ENCODE data around the gene FGL2.
A peak's percentile ranks its signal among the peaks of the same experiment; 100 is the strongest.
"Not testable (repeated sequence)": the region's sequence is repeated elsewhere in the genome, so short reads cannot be mapped to it uniquely, and the experiment has no call there.

The FGL2 gene

DNA sequence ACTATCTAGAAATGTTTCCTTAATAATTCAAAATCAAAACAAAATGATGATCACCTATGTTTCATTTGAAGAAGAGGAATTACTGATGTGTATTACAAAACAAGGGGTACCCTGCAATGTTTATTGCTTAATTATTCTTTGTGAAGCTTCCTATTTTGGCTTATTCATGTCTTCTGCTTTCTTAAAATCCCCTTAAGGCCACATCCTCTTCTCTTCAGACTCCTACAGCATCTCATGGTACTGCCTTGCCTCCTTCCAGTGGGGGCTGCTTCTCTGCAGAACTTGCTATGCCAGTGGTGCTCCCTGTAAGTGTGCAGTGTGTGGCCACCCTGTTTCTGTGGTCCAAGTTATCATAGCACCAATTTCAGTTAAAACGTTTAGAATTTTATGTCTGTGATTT lies 42.2 kb downstream of the FGL2 start:
- Mint-ChIP-seq H3K4me3 (peak overlapping the region; percentile 24), H3K27me3 (no peaks in the 10 kb centered on the region), H3K36me3 (ENCODE audit: low read depth) (no peaks in the 10 kb centered on the region), H3K9me3 (no peaks in the 10 kb centered on the region), H3K27ac (peak overlapping the region; percentile 78), H3K4me1 (ENCODE audit: low read depth) (peaks cover 22% of the 10 kb centered on the region)
- intact Hi-C loops (cut with micrococcal nuclease), result no loop called here

- peaks cover 26% of the 10 kb centered on the region for H3K4me1 Mint-ChIP-seq (ENCODE audit: low read depth)
- H3K4me3 Mint-ChIP-seq; H3K36me3 Mint-ChIP-seq (ENCODE audit: low read depth); H3K9me3 Mint-ChIP-seq; intact Hi-C loops (cut with micrococcal nuclease); H3K27me3 Mint-ChIP-seq: not testable (repeated sequence)
- H3K27ac Mint-ChIP-seq, result peak overlapping the region; percentile 78
Observed at GRCh38 chr7:77157034-77157433, 42.6 kb downstream of the FGL2 start.

GRCh38 chr7:77155601-77156377 lies 43.8 kb downstream of the FGL2 start:
- intact Hi-C loops (cut with micrococcal nuclease); H3K36me3 Mint-ChIP-seq (ENCODE audit: low read depth); H3K27me3 Mint-ChIP-seq; H3K4me3 Mint-ChIP-seq; H3K9me3 Mint-ChIP-seq: not testable (repeated sequence)
- H3K27ac Mint-ChIP-seq, result peak overlapping the region; percentile 52
- H3K4me1 Mint-ChIP-seq (ENCODE audit: low read depth), result peaks cover 34% of the 10 kb centered on the region

DNA sequence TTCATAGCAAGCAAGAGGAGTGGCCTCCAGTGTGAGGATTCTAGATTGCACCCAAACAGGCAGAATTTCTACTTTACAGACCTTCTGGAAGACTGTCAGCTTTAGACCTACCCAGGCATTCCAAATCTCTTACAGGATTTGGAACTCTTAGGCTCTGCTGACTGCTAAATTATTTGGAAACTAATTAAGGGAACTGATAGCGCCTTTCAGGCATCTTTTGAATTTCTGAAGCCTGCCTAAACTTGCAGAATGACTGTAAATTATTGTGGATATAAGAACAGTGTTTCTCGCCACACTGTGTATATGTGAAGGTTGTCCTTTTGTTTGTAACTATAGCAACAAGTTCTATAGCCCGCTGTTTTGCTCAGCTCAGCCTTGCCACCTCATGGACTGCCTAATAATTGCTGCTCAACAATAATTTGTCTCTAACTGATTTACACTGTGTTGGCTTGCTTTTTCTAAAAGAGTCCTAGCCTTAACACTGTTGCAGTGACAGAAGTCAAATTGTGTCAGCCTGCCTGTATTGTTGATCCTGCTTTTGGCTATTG lies 44.6 kb downstream of the FGL2 start:
- H3K9me3 Mint-ChIP-seq; intact Hi-C loops (cut with micrococcal nuclease); H3K27me3 Mint-ChIP-seq; H3K4me3 Mint-ChIP-seq; H3K36me3 Mint-ChIP-seq (ENCODE audit: low read depth): not testable (repeated sequence)
- H3K27ac Mint-ChIP-seq, result peak overlapping the region; percentile 52
- peaks cover 34% of the 10 kb centered on the region for H3K4me1 Mint-ChIP-seq (ENCODE audit: low read depth)

GRCh38 chr7:77152232-77152631 lies 47.4 kb downstream of the FGL2 start:
- H3K4me3 Mint-ChIP-seq; H3K27me3 Mint-ChIP-seq; H3K9me3 Mint-ChIP-seq; intact Hi-C loops (cut with micrococcal nuclease): not testable (repeated sequence)
- Mint-ChIP-seq H3K27ac (peak overlapping the region; percentile 67), H3K36me3 (ENCODE audit: low read depth) (peaks cover 16% of the 10 kb centered on the region), H3K4me1 (ENCODE audit: low read depth) (peaks cover 26% of the 10 kb centered on the region)
